Endothelial cell of umbilical vein (primary cell): ENCODE data around the gene FBXO10.

Experiments
- CTCF ChIP-seq, 2 donors: IDR thresholded peaks; 1 replicate in 1 of 2; 2 replicates in 1 of 2; pipeline ENCODE4 v1.5.1; 2011; ENCODE audit warnings: low read length in 2 of 2, mild to moderate bottlenecking in 2 of 2, moderate library complexity in 2 of 2, control low read depth in 1 of 2, inconsistent platforms in 1 of 2, low read depth in 1 of 2; ENCODE audit not compliant: insufficient read depth in 1 of 2; ENCODE audit errors: extremely low read depth in 1 of 2
- EZH2 ChIP-seq: IDR thresholded peaks from 2 replicates; pipeline ENCODE4 v1.6.1; 2012; ENCODE audit warnings: borderline replicate concordance, low read depth, mild to moderate bottlenecking, moderate library complexity, low read length, inconsistent platforms; ENCODE audit not compliant: severe bottlenecking
- FOS ChIP-seq: IDR thresholded peaks from 2 replicates; pipeline ENCODE4 v1.6.1; 2011; ENCODE audit warnings: mild to moderate bottlenecking, low read length, moderate library complexity, borderline replicate concordance; ENCODE audit not compliant: insufficient read depth
- GATA2 ChIP-seq: IDR thresholded peaks from 2 replicates; pipeline ENCODE4 v1.7.0; 2011; ENCODE audit warnings: low read depth, mild to moderate bottlenecking, moderate library complexity, mixed read lengths, low read length; ENCODE audit not compliant: insufficient read length, insufficient read depth
- JUN ChIP-seq: IDR thresholded peaks from 2 replicates; pipeline ENCODE4 v1.6.1; 2011; ENCODE audit warnings: borderline replicate concordance, low read depth; ENCODE audit not compliant: insufficient read length, insufficient read depth
- MAX ChIP-seq: IDR thresholded peaks from 2 replicates; pipeline ENCODE4 v1.6.1; 2011; ENCODE audit not compliant: insufficient read depth, insufficient read length
- MYC ChIP-seq: IDR thresholded peaks from one replicate; pipeline ENCODE4 v1.6.1; 2011; ENCODE audit warnings: mild to moderate bottlenecking, low read depth, low read length
- POLR2A ChIP-seq: IDR thresholded peaks from 2 replicates; pipeline ENCODE4 v1.6.1; 2012; ENCODE audit warnings: low read depth, mild to moderate bottlenecking, control low read depth, low read length
- POLR2AphosphoS5 ChIP-seq: IDR thresholded peaks from 2 replicates; pipeline ENCODE4 v1.6.1; 2012; ENCODE audit warnings: low read depth, mild to moderate bottlenecking, control low read depth, low read length, moderate library complexity; ENCODE audit not compliant: insufficient read depth

GRCh38 chr9:37555786-37556185 lies 20.4 kb downstream of the FBXO10 start:
- no peak for TF ChIP-seq CTCF (IDR thresholded peaks at IDR 0.05; ENCODE audit: extremely low read depth in 1 of 2, insufficient read depth in 1 of 2, low read depth in 1 of 2, low read length in 2 of 2)
- TF ChIP-seq MAX, result no peak
- TF ChIP-seq POLR2A, result no peak
- TF ChIP-seq EZH2, result no peak
- no peak for TF ChIP-seq POLR2AphosphoS5
- no peak for TF ChIP-seq FOS
- TF ChIP-seq JUN, result no peak
- TF ChIP-seq MYC, result no peak
- TF ChIP-seq GATA2, result no peak
